NCI-H1930 (cell line): ENCODE measurements around the gene AGAP4.
"Not testable (repeated sequence)": the region's sequence is repeated elsewhere in the genome, so short reads cannot be mapped to it uniquely, and the experiment has no call there.

Experiments
- DNase-seq, 2 experiments: peaks; one replicate each; lab custom pipeline; 2025; lab: John Stamatoyannopoulos, UW

The AGAP4 gene

GRCh38 chr10:45790694-45791426 is 56.4 kb downstream of the AGAP4 start:
- not testable (repeated sequence) for DNase-seq

GRCh38 chr10:45789991-45790390 is 57.3 kb downstream of the AGAP4 start:
- DNase-seq, result not testable (repeated sequence)

- DNase-seq, result not testable (repeated sequence)
These were observed 60.0 kb downstream of the AGAP4 start for GRCh38 chr10:45787212-45787741.

- DNase-seq, result not testable (repeated sequence)
These were observed 61.1 kb downstream of the AGAP4 start for GRCh38 chr10:45786217-45786616.
